ENCODE results near the gene WRAP73. TPM values are rescaled to one million over a fixed set of nuclear protein-coding genes. Genes with fewer than 3 reads are reported as not detected.

WRAP73 gene
- total RNA-seq, 1 donor from 2014 or later: 20.5 TPM

GRCh38 chr1:3687504-3687903 is 37.6 kb upstream of the WRAP73 start:
- Mint-ChIP-seq H3K27me3 (ENCODE audit: unreplicated experiment) (no peaks in the 10 kb centered on the region), H3K4me3 (ENCODE audit: unreplicated experiment) (no peak overlapping the region), H3K36me3 (ENCODE audit: unreplicated experiment) (no peaks in the 10 kb centered on the region), H3K9me3 (ENCODE audit: unreplicated experiment) (no peaks in the 10 kb centered on the region), H3K4me1 (ENCODE audit: unreplicated experiment) (peaks cover 11% of the 10 kb centered on the region), H3K27ac (ENCODE audit: unreplicated experiment) (no peak overlapping the region)
- TF ChIP-seq CTCF (IDR thresholded peaks at IDR 0.05): no peak
- no peak for DNase-seq (ENCODE audit: extremely low spot score, unreplicated experiment)

GRCh38 chr1:3685906-3686305 is 36.0 kb upstream of the WRAP73 start:
- no peak for DNase-seq (ENCODE audit: extremely low spot score, unreplicated experiment)
- Mint-ChIP-seq H3K9me3 (ENCODE audit: unreplicated experiment) (no peaks in the 10 kb centered on the region), H3K36me3 (ENCODE audit: unreplicated experiment) (no peaks in the 10 kb centered on the region), H3K27me3 (ENCODE audit: unreplicated experiment) (no peaks in the 10 kb centered on the region), H3K27ac (ENCODE audit: unreplicated experiment) (no peak overlapping the region), H3K4me1 (ENCODE audit: unreplicated experiment) (peaks cover 11% of the 10 kb centered on the region), H3K4me3 (ENCODE audit: unreplicated experiment) (no peak overlapping the region)
- TF ChIP-seq CTCF (IDR thresholded peaks at IDR 0.05): no peak

- Mint-ChIP-seq H3K4me1 (ENCODE audit: unreplicated experiment) (peaks cover 11% of the 10 kb centered on the region), H3K36me3 (ENCODE audit: unreplicated experiment) (no peaks in the 10 kb centered on the region), H3K9me3 (ENCODE audit: unreplicated experiment) (no peaks in the 10 kb centered on the region), H3K4me3 (ENCODE audit: unreplicated experiment) (no peak overlapping the region), H3K27ac (ENCODE audit: unreplicated experiment) (no peak overlapping the region), H3K27me3 (ENCODE audit: unreplicated experiment) (no peaks in the 10 kb centered on the region)
- TF ChIP-seq CTCF (IDR thresholded peaks at IDR 0.05): no peak
- no peak for DNase-seq (ENCODE audit: extremely low spot score, unreplicated experiment)
Measured at GRCh38 chr1:3685222-3685621, 35.3 kb upstream of the WRAP73 start.

- TF ChIP-seq CTCF (IDR thresholded peaks at IDR 0.05): no peak
- H3K27me3 Mint-ChIP-seq (ENCODE audit: unreplicated experiment): peaks cover 9% of the 10 kb centered on the region
- no peaks in the 10 kb centered on the region for H3K9me3 Mint-ChIP-seq (ENCODE audit: unreplicated experiment)
- no peak overlapping the region for H3K27ac Mint-ChIP-seq (ENCODE audit: unreplicated experiment)
- H3K4me1 Mint-ChIP-seq (ENCODE audit: unreplicated experiment): peaks cover 6% of the 10 kb centered on the region
- no peak overlapping the region for H3K4me3 Mint-ChIP-seq (ENCODE audit: unreplicated experiment)
- no peak for DNase-seq (ENCODE audit: extremely low spot score, unreplicated experiment)
- no peaks in the 10 kb centered on the region for H3K36me3 Mint-ChIP-seq (ENCODE audit: unreplicated experiment)
Measured at GRCh38 chr1:3683992-3684391, 34.1 kb upstream of the WRAP73 start.

- DNase-seq (ENCODE audit: extremely low spot score, unreplicated experiment): no peak
- H3K27ac Mint-ChIP-seq (ENCODE audit: unreplicated experiment): no peak overlapping the region
- no peaks in the 10 kb centered on the region for H3K36me3 Mint-ChIP-seq (ENCODE audit: unreplicated experiment)
- no peak for TF ChIP-seq CTCF (IDR thresholded peaks at IDR 0.05)
- H3K4me3 Mint-ChIP-seq (ENCODE audit: unreplicated experiment): no peak overlapping the region
- H3K27me3 Mint-ChIP-seq (ENCODE audit: unreplicated experiment): peaks cover 9% of the 10 kb centered on the region
- H3K9me3 Mint-ChIP-seq (ENCODE audit: unreplicated experiment): no peaks in the 10 kb centered on the region
- peaks cover under 1% of the 10 kb centered on the region for H3K4me1 Mint-ChIP-seq (ENCODE audit: unreplicated experiment)
Measured at GRCh38 chr1:3683197-3683596, 33.3 kb upstream of the WRAP73 start.
